Measurements from ENCODE around the gene CCDC30. TPM values are rescaled to one million over a fixed set of nuclear protein-coding genes. Genes with fewer than 3 reads are reported as not detected.

The CCDC30 gene
- total and polyA plus RNA-seq, 12 donors = 0.38 to 3.2 (median 1.3) TPM

GRCh38 chr1:42691157-42691498 lies 228.0 kb downstream of the CCDC30 start:
- intact Hi-C loops (cut with DNase I) = no loop called here
- ATAC-seq (no peak), DNase-seq (no peak)
- TF ChIP-seq CTCF (IDR thresholded peaks at IDR 0.05) = no peak
- Histone ChIP-seq H3K27ac (no peak overlapping the region), H3K36me3 (peaks cover 0 to 76% (median 0%) of the 10 kb centered on the region in 9 donors), H3K4me1 (peaks cover 2 to 83% (median 68%) of the 10 kb centered on the region in 9 donors), H3K27me3 (no peaks in the 10 kb centered on the region), H3K4me3 (no peak overlapping the region), H3K9me3 (no peaks in the 10 kb centered on the region)
- WGBS, 2 donors = 64 to 72% methylated on average over 4 of the region's 4 CpGs

GRCh38 chr1:42692461-42692860 lies 229.4 kb downstream of the CCDC30 start:
- peaks cover 0 to 76% (median 7%) of the 10 kb centered on the region in 9 donors for H3K36me3 ChIP-seq
- no peak overlapping the region for H3K4me3 ChIP-seq
- no peak overlapping the region for H3K27ac ChIP-seq
- H3K4me1 ChIP-seq = peaks cover 2 to 69% (median 55%) of the 10 kb centered on the region in 9 donors
- H3K27me3 ChIP-seq = no peaks in the 10 kb centered on the region
- ATAC-seq (no peak), DNase-seq (no peak)
- H3K9me3 ChIP-seq = no peaks in the 10 kb centered on the region
- TF ChIP-seq CTCF (IDR thresholded peaks at IDR 0.05) = no peak
- WGBS, 2 donors = 55 to 58% methylated on average over 5 of the region's 5 CpGs
- intact Hi-C loops (cut with DNase I) = no loop called here

- DNase-seq (no peak), ATAC-seq (no peak)
- H3K27me3 ChIP-seq = no peaks in the 10 kb centered on the region
- peaks cover 0 to 76% (median 12%) of the 10 kb centered on the region in 9 donors for H3K36me3 ChIP-seq
- no peak overlapping the region for H3K27ac ChIP-seq
- H3K9me3 ChIP-seq = no peaks in the 10 kb centered on the region
- WGBS, 2 donors = 93 to 94% methylated on average over 2 of the region's 2 CpGs
- intact Hi-C loops (cut with DNase I) = no loop called here
- TF ChIP-seq CTCF (IDR thresholded peaks at IDR 0.05) = no peak
- peaks cover 2 to 65% (median 51%) of the 10 kb centered on the region in 9 donors for H3K4me1 ChIP-seq
- H3K4me3 ChIP-seq = no peak overlapping the region
These were observed 229.8 kb downstream of the CCDC30 start for GRCh38 chr1:42692911-42693310.

- WGBS, 2 donors = 92 to 93% methylated on average over 4 of the region's 4 CpGs
- TF ChIP-seq CTCF (IDR thresholded peaks at IDR 0.05) = no peak
- intact Hi-C loops (cut with DNase I) = no loop called here
- H3K36me3 ChIP-seq = peaks cover 0 to 100% (median 58%) of the 10 kb centered on the region in 9 donors
- H3K4me3 ChIP-seq = no peak overlapping the region
- DNase-seq (no peak), ATAC-seq (no peak)
- no peak overlapping the region for H3K27ac ChIP-seq
- H3K27me3 ChIP-seq = no peaks in the 10 kb centered on the region
- no peaks in the 10 kb centered on the region for H3K9me3 ChIP-seq
- H3K4me1 ChIP-seq = peaks cover 0 to 12% (median 4%) of the 10 kb centered on the region in 9 donors
These were observed 235.2 kb downstream of the CCDC30 start for GRCh38 chr1:42698081-42698813.

All from heart right ventricle (tissue), 16 donors.